Measurements from ENCODE around the gene PLEKHA1. TPM values are rescaled to one million over a fixed set of nuclear protein-coding genes. Genes with fewer than 3 reads are reported as not detected.

PLEKHA1 gene
- total and polyA plus RNA-seq, 2 of the 4 experiments (the other 2 are of a cell fraction): 7.2 to 9.5 TPM

GRCh38 chr10:122480146-122480833 is 105.8 kb downstream of the PLEKHA1 start:
- Histone ChIP-seq H4K8ac (ENCODE audit: low read depth in 2 of 2, low read length in 2 of 2) (no peak overlapping the region), H3K4me3 (ENCODE audit: insufficient read depth, low read depth, low read length) (no peak overlapping the region), H3K4me1 (ENCODE audit: control insufficient read depth, insufficient read depth, low read length) (peaks cover 11% of the 10 kb centered on the region), H4K91ac (ENCODE audit: insufficient read depth, low read depth, low read length) (no peak overlapping the region), H2AFZ (replicated peaks; ENCODE audit: low read length, poor library complexity) (no peak overlapping the region), H3K36me3 (ENCODE audit: control insufficient read depth, insufficient read depth, low read length) (no peaks in the 10 kb centered on the region), H3K9me1 (ENCODE audit: insufficient read depth, low read length) (peaks cover 3% of the 10 kb centered on the region; the same call in 1 of the 2 replicates), H3K23ac (ENCODE audit: low read depth, low read length) (no peak overlapping the region), H3K9ac (ENCODE audit: low read depth, low read length) (no peak overlapping the region), H3K14ac (replicated peaks; ENCODE audit: low read depth, low read length) (no peak overlapping the region), H2BK120ac (ENCODE audit: low read depth, low read length) (no peak overlapping the region), H3K4ac (ENCODE audit: low read depth, low read length) (no peak overlapping the region), H3K4me2 (ENCODE audit: low read depth, low read length) (no peak overlapping the region), H4K5ac (ENCODE audit: low read depth, low read length) (no peak overlapping the region), H4K20me1 (ENCODE audit: insufficient read depth, low read length) (no peaks in the 10 kb centered on the region; the same call in 1 of the 2 replicates), H2BK15ac (ENCODE audit: low read depth, low read length) (no peak overlapping the region), H3K9me3 (ENCODE audit: control insufficient read depth, insufficient read depth, low read length) (no peaks in the 10 kb centered on the region), H3K56ac (ENCODE audit: extremely low read depth, insufficient read depth, low read length) (no peak overlapping the region), H3K27me3 (ENCODE audit: control insufficient read depth, insufficient read depth, low read length) (no peaks in the 10 kb centered on the region), H2AK5ac (ENCODE audit: low read depth, low read length) (no peak overlapping the region), H2BK5ac (ENCODE audit: low read depth, low read length, poor library complexity, severe bottlenecking) (no peak overlapping the region), H2AK9ac (replicated peaks; ENCODE audit: low read depth, low read length, poor library complexity) (no peak overlapping the region), H3K18ac (ENCODE audit: low read depth, low read length) (no peak overlapping the region), H3K27ac (ENCODE audit: insufficient read depth, low read length) (no peak overlapping the region), H2BK20ac (ENCODE audit: low read depth, low read length) (no peak overlapping the region), H3K79me1 (ENCODE audit: low read depth in 1 of 2, low read length in 2 of 2) (peaks cover 4 to 9% of the 10 kb centered on the region in 2 experiments; a peak in 2 of 4 replicates)
- TF ChIP-seq RCOR1 (IDR thresholded peaks at IDR 0.05; ENCODE audit: insufficient replicate concordance, low read length): no peak
- no peak for TF ChIP-seq MAFK (IDR thresholded peaks at IDR 0.05; ENCODE audit: low read depth, low read length)
- TF ChIP-seq NFE2L2 (IDR thresholded peaks at IDR 0.05; ENCODE audit: low read depth, low read length): no peak
- no peak for TF ChIP-seq RAD21 (IDR thresholded peaks at IDR 0.05; ENCODE audit: low read length)
- no peak for TF ChIP-seq FOS (IDR thresholded peaks at IDR 0.05; ENCODE audit: low read depth, low read length)
- no peak for DNase-seq
- BruUV-seq (replicated peaks): no TSS peak
- intact Hi-C loops (cut with micrococcal nuclease) (no loop called here), in situ Hi-C loops (cut with MboI; ENCODE audit: low sequenced_read_pairs) (no loop called here), dilution Hi-C loops (cut with HindIII; ENCODE audit: low sequenced_read_pairs, unreplicated experiment) (no loop called here)
- CTCF ChIA-PET: no interaction called here
- no peak for ATAC-seq (ENCODE audit: low read depth)
- no CpG with 5 or more reads among the region's 10 CpGs for WGBS, 2 experiments (ENCODE audit: extremely low coverage in 2 of 2, insufficient read length in 1 of 2)
- POLR2A ChIA-PET (ENCODE audit: unreplicated experiment): no interaction called here
